SK-N-DZ (cell line): Measurements from ENCODE around the gene XKR7.

ENCODE experiments used
- DNase-seq: peaks from one replicate; pipeline ENCODE4 v3.0.0-alpha.2; 2015; ENCODE audit warnings: low spot score
- small RNA-seq, 2 experiments: library from RNA; depleted of rRNA; stranded (forward); fragments of <200 nt; gene quantifications; one replicate each; pipeline ENCODE3, GENCODE V24; 2014

The XKR7 gene

DNA sequence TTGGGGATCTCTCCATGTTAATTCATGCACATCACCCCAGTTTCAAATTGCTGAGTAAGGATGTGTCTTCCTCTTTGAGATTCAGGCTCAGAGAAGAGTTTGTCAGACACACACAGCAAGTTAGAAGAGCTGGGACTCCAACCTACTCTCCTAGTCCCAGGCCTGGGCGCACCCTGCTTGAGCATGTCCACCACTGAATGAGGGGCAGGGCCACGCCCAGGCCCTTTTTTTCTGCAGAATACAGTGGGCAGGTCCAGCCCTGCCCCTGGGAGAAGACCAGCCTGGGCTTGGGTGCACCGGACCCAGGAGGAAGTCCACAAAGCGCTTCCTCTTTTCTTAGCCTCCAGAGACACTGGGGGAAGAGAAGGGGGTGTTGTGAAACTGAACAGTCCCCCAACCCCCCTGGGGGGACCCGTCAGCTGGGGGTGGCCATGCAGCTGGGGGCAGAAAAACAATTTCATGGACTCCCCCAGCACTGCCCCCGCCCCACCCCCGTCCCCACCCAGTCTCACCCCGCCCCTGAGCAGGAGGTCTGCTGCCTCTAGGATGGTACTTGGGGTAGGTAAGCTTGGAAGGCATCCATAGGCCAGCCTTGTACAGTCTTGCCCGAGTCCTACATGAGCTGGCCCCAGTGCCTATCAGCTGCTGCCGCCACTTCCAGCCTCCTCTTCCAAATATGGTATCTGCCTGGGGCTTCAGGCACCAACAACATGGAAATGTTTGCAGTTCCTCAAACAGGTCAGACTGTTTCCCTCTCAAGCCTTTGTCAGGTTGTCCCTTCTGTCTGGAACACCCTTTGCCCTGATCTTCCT, 72.4 kb downstream of the XKR7 start:
- DNase-seq = no peak

DNA sequence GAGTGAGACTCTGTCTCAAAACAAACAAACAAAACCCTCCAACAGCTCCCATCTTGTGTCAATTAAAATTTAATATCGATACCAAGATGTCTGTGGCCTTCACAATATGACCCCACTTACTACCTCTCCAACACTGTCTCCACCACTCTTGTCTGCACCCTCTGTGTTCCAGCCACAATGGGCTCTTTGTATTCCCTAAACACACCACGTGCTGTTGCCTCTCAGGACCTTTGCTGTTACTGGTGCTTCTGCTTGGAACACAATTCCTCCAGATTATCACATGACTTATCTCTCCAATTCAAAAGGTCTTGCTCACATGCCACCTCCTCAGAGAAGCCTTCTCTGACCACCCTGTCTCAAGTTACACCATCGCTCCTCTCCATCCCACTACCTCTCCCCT, 78.0 kb downstream of the XKR7 start:
- no peak for DNase-seq

DNA sequence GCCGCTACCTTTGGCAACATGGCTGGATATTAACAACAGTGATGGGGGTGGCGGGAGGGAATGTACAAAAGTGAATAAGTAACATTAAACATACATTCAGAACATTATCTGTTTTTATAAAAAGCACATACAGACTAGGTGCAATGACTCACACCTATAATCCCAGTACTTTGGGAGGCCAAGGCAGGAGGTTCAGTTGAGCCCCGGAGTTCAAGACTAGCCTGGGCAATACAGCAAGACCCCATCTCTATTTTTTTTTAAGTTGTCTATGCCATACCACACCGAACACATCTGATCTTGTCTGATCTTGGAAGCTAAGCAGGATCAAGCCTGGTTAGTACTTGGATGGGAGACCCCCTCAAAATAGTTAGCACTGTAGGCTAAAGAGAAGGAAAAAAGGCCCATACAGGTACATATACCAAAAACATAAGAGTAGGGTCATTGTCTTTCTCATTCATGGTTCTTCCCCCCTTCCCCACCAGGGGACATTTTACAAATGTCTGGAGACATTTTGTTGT, 82.4 kb downstream of the XKR7 start:
- DNase-seq = no peak

DNA sequence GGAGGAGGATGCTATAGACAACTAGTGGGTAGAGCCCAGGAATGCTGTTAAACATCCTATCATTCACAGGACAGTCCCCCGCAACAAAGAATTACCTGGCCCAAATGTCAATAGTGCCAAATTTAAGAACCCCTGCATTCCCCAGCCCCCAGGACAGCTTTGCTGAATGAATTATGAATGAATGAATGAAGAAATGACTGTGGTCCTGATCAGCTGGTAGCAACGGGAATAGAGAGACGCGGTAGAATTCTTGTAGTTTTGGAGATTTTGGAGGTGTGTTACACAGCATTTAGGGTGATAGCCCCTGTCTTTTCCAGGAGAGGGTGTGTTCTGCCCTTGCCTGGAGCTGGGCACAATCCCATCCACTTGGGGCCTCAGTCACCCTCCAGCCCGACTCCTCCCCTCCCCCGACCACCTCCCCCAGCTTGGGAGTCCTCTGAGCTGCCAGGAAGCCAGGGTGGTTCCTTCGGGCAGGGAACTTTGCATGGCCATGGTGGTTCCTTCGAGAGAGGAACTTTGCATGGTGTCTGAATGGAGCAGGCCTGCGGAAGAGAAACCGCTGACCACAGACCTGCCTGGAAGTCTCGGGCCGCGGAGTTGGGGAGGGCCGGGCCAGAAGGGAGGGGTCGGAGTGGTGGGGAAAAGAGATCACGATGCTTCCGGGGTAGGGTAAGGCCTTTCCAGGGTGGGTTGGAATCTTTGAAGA, 83.1 kb downstream of the XKR7 start:
- DNase-seq = no peak

DNA sequence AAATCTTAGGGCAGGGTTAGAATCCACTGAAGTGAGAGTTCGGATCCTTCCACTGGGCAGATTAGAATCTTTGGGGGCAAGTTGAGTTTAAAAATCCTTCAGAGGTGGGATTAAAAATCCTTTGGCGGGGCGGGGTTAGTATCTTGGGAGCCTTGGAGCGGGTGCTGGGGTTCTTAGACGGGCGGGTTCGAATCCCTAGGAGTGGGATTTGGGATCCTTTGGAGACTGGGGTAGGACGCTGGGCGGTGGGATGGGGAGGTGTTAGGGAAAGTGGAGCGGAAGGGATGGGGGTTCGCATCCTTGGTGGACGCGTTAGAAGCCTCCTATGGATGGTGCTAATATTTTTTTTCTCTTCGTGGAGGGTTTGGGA, 83.8 kb downstream of the XKR7 start:
- no peak for DNase-seq

GRCh38 chr20:32052090-32052777, 84.3 kb downstream of the XKR7 start, which contains the start of gene HCK:
Gene HCK (plus strand): TSS chr20:32052242.
- DNase-seq = no peak

- DNase-seq = no peak
These were observed 84.9 kb downstream of the XKR7 start for GRCh38 chr20:32052778-32053362.

Small RNA genes lying within 50 kb of the gene (small RNA-seq; reads per million reads assigned to genes)
- 0.21 to 1.4 reads per million in 2 experiments for gene RNA5SP481
- 0 to 0.04 reads per million in 2 experiments for gene RNA5SP482
